CD14-positive monocyte (primary cell): ENCODE measurements around the gene GOLGA6L7. TPM values are rescaled to one million over a fixed set of nuclear protein-coding genes. Genes with fewer than 3 reads are reported as not detected.
"Not testable (repeated sequence)": the region's sequence is repeated elsewhere in the genome, so short reads cannot be mapped to it uniquely, and the experiment has no call there.

Source experiments
- DNase-seq, 3 donors: peaks; one replicate each; pipeline ENCODE4 v3.0.0-alpha.2; 2011 to 2022
- H2AFZ ChIP-seq: 2 replicates; pipeline ENCODE4 v1.6.0; 2012; ENCODE audit warnings: mild to moderate bottlenecking, low read depth, low read length, inconsistent platforms; ENCODE audit not compliant: insufficient read depth, poor library complexity, severe bottlenecking
- H3K27ac ChIP-seq, 2 donors: 1 replicate in 1 of 2; 2 replicates in 1 of 2; pipeline ENCODE4 v1.5.1; 2012 to 2013; ENCODE audit warnings: low read length in 2 of 2, control low read depth in 1 of 2, inconsistent platforms in 1 of 2, low read depth in 1 of 2, mild to moderate bottlenecking in 1 of 2
- H3K27me3 ChIP-seq, 2 donors: one replicate each; pipeline versions ENCODE4 v1.6.0 to v1.6.1; 2011 to 2013; ENCODE audit warnings: low read length in 2 of 2; ENCODE audit not compliant: control insufficient read depth in 2 of 2, insufficient read depth in 2 of 2
- H3K36me3 ChIP-seq, 2 donors: replicated peaks in 1 of 2; 1 replicate in 1 of 2; 2 replicates in 1 of 2; pipeline versions ENCODE4 v1.5.1 to v1.6.1; 2012 to 2013; ENCODE audit warnings: low read length in 2 of 2, control low read depth in 1 of 2, inconsistent platforms in 1 of 2, mild to moderate bottlenecking in 1 of 2; ENCODE audit not compliant: insufficient read depth in 2 of 2, control insufficient read depth in 1 of 2
- H3K4me1 ChIP-seq, 2 donors: 1 replicate in 1 of 2; 2 replicates in 1 of 2; pipeline versions ENCODE4 v1.5.1 to v1.6.1; 2012 to 2013; ENCODE audit warnings: low read length in 2 of 2, control low read depth in 1 of 2, inconsistent platforms in 1 of 2, mild to moderate bottlenecking in 1 of 2, moderate library complexity in 1 of 2; ENCODE audit not compliant: insufficient read depth in 2 of 2, control insufficient read depth in 1 of 2
- H3K4me2 ChIP-seq: replicated peaks from 2 replicates; pipeline ENCODE3; 2012; ENCODE audit warnings: low read length, moderate library complexity, mild to moderate bottlenecking; ENCODE audit not compliant: poor library complexity, severe bottlenecking; ENCODE audit errors: extremely low read depth
- H3K4me3 ChIP-seq, 3 experiments: fragments of 200-600 bp in 1 of 3; sonication (generic) in 1 of 3; replicated peaks in 1 of 3; 1 replicate in 2 of 3; 2 replicates in 1 of 3; pipeline ENCODE4 v1.5.1; 2011 to 2013; ENCODE audit warnings: low read length in 3 of 3, mild to moderate bottlenecking in 3 of 3, control low read depth in 2 of 3, low read depth in 2 of 3, inconsistent platforms in 1 of 3, moderate library complexity in 1 of 3
- H3K79me2 ChIP-seq: 2 replicates; pipeline ENCODE4 v1.6.0; 2012; ENCODE audit warnings: mild to moderate bottlenecking, control low read depth, inconsistent platforms, low read length, moderate library complexity; ENCODE audit not compliant: insufficient read depth
- H3K9ac ChIP-seq: 2 replicates; pipeline ENCODE4 v1.6.0; 2017; ENCODE audit warnings: low read length, mild to moderate bottlenecking; ENCODE audit not compliant: insufficient read depth, poor library complexity, severe bottlenecking
- H3K9me3 ChIP-seq, 2 donors: replicated peaks in 1 of 2; 1 replicate in 1 of 2; 2 replicates in 1 of 2; pipeline versions ENCODE4 v1.5.1 to v1.6.1; 2012 to 2013; ENCODE audit warnings: low read length in 2 of 2, control low read depth in 1 of 2; ENCODE audit not compliant: control insufficient read depth in 1 of 2, insufficient read depth in 1 of 2
- H4K20me1 ChIP-seq: 2 replicates; pipeline ENCODE4 v1.6.0; 2012; ENCODE audit warnings: mild to moderate bottlenecking, low read length, control low read depth, moderate library complexity; ENCODE audit not compliant: insufficient read depth
- H3K27ac Mint-ChIP-seq, 7 donors: one replicate each; pipeline ENCODE4 v1.8.0; 2020; ENCODE audit warnings: mild to moderate bottlenecking in 7 of 7, mixed read lengths in 7 of 7, moderate library complexity in 6 of 7, inconsistent platforms in 2 of 7
- H3K27me3 Mint-ChIP-seq, 3 donors: one replicate each; pipeline ENCODE4 v1.8.0; 2021 to 2022; ENCODE audit warnings: low read depth in 3 of 3, mild to moderate bottlenecking in 3 of 3, mixed read lengths in 3 of 3, moderate library complexity in 3 of 3, inconsistent platforms in 1 of 3
- H3K36me3 Mint-ChIP-seq, 2 donors: one replicate each; pipeline ENCODE4 v1.8.0; 2020; ENCODE audit warnings: mixed read lengths in 2 of 2, inconsistent platforms in 1 of 2, mild to moderate bottlenecking in 1 of 2
- H3K4me1 Mint-ChIP-seq: one replicate; pipeline ENCODE4 v1.8.0; 2020; ENCODE audit warnings: mild to moderate bottlenecking, mixed read lengths
- H3K4me3 Mint-ChIP-seq, 2 donors: one replicate each; pipeline ENCODE4 v1.8.0; 2020; ENCODE audit warnings: mild to moderate bottlenecking in 2 of 2, mixed read lengths in 2 of 2, moderate library complexity in 1 of 2
- H3K9me3 Mint-ChIP-seq, 7 donors: one replicate each; pipeline ENCODE4 v1.8.0; 2020 to 2022; ENCODE audit warnings: mixed read lengths in 7 of 7, mild to moderate bottlenecking in 6 of 7, moderate library complexity in 6 of 7, inconsistent platforms in 2 of 7
- CTCF ChIP-seq: fragments of 200-600 bp; IDR thresholded peaks from one replicate; pipeline ENCODE4 v1.8.0; 2022; ENCODE audit warnings: antibody characterized with exemption, mild to moderate bottlenecking
- WGBS: methylation state at CpG from one replicate; pipeline ENCODE4 v1.1.5; 2013; ENCODE audit warnings: missing lambda C conversion rate; ENCODE audit not compliant: insufficient coverage; 5-methylcytosine and 5-hydroxymethylcytosine counted together
- intact Hi-C, 2 donors: fragments of 100-400 bp; cut with micrococcal nuclease; formaldehyde crosslinking; loops; one replicate each; pipeline versions ENCODE4 v1.15.0 to v1.15.1; 2023
- polyA plus RNA-seq, 3 donors: library from polyadenylated mRNA; depleted of rRNA in 1 of 3; unstranded in 2 of 3; stranded (reverse) in 1 of 3; fragments of 300-500 nt in 2 of 3; fragments of >200 nt in 1 of 3; fragmentation: Illumina TruSeq in 2 of 3; gene quantifications; 1 replicate in 2 of 3; 2 replicates in 1 of 3; pipeline ENCODE4 v1.2.3, GENCODE V29; 2012 to 2021

The GOLGA6L7 gene
- polyA plus RNA-seq, 3 donors = not detected

DNA sequence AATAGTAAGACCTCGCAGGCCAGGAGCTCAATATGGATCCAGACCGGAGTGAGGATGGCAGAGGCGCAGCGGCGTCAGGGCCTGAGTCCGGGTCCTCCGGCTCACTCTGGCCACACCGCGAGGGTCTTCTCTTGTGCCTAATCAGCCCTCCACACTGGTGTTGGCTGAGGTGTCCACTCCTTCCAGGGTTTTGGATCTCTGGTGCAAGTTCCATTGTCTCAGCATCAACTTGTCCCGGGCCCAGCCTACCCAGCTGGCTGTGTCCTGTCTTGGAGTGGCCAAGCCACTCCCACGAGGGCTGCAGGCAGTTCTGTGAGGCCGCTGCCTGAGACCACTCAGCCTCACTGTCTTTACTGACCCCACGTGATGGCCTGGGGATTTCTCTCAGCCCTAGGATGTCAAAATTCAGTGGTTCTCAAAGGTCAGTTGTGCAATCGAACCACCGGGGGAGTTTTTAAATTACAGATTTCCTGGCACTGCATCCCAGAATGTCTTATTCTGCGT is 12.6 kb upstream of the GOLGA6L7 start:
- TF ChIP-seq CTCF = no peak
- Histone ChIP-seq H3K9ac (no peak overlapping the region), H3K36me3 (no peaks in the 10 kb centered on the region), H3K9me3 (no peaks in the 10 kb centered on the region), H3K4me3 (no peak overlapping the region), H4K20me1 (no peaks in the 10 kb centered on the region), H3K27ac (no peak overlapping the region), H3K27me3 (no peaks in the 10 kb centered on the region), H3K79me2 (no peaks in the 10 kb centered on the region), H3K4me2 (no peak overlapping the region), H3K4me1 (peaks cover 0 to 8% of the 10 kb centered on the region in 2 donors), H2AFZ (no peak overlapping the region)
- DNase-seq = peak in 1 of 3 donors; percentile 46
- intact Hi-C loops = no loop called here
- 86% methylated on average over 7 of the region's 16 CpGs for WGBS
- Mint-ChIP-seq H3K36me3 (no peaks in the 10 kb centered on the region), H3K27ac (no peak overlapping the region), H3K4me1 (peaks cover 6% of the 10 kb centered on the region), H3K4me3 (no peak overlapping the region), H3K27me3 (peaks cover 0 to 5% (median 2%) of the 10 kb centered on the region in 3 donors), H3K9me3 (peaks cover 0 to 6% (median 0%) of the 10 kb centered on the region in 7 donors)

GRCh38 chr15:28854578-28854977 is 6.1 kb upstream of the GOLGA6L7 start:
- H3K27me3 Mint-ChIP-seq = not testable (repeated sequence)

DNA sequence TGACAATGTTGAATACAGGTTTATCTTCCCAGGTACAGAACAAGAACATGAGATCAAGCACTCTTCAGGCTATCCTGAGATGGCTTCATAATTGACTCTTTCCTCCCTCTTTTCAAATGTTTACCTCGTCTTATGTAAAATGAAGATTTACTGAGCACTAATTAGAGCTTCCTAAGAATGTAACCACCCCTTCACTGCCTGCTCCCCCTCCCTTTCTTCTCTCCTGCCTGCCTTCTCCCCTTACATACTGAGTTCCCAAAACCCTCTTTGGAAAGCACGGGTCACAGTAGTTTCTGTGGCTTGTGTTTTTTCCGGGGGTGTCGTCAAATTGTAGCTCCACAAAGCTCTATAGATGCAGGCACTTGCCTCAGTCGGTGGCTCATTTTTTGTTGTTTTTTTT is 5.2 kb upstream of the GOLGA6L7 start:
- intact Hi-C loops, H3K27ac ChIP-seq, H3K4me1 ChIP-seq, H3K9me3 ChIP-seq, H3K27ac Mint-ChIP-seq, H2AFZ ChIP-seq, H3K4me3 ChIP-seq, H3K27me3 Mint-ChIP-seq, DNase-seq, H3K9me3 Mint-ChIP-seq, H3K36me3 ChIP-seq, H3K27me3 ChIP-seq, H3K4me3 Mint-ChIP-seq, H3K9ac ChIP-seq, H4K20me1 ChIP-seq, H3K4me1 Mint-ChIP-seq, H3K79me2 ChIP-seq, H3K4me2 ChIP-seq, H3K36me3 Mint-ChIP-seq: not testable (repeated sequence)
- no CpG with 5 or more reads among the region's 5 CpGs for WGBS

More at GRCh38 chr15:28854578-28854977, 6.1 kb upstream of the GOLGA6L7 start:
- H2AFZ ChIP-seq, H3K27ac Mint-ChIP-seq, H3K9ac ChIP-seq, H3K4me1 ChIP-seq, DNase-seq, H3K27ac ChIP-seq, H3K79me2 ChIP-seq, H3K4me1 Mint-ChIP-seq, H3K36me3 ChIP-seq, H3K4me2 ChIP-seq, H3K9me3 ChIP-seq, H4K20me1 ChIP-seq, intact Hi-C loops, H3K36me3 Mint-ChIP-seq, H3K9me3 Mint-ChIP-seq, H3K27me3 ChIP-seq, H3K4me3 ChIP-seq, H3K4me3 Mint-ChIP-seq: not testable (repeated sequence)
- no CpG with 5 or more reads among the region's 2 CpGs for WGBS

GRCh38 chr15:28849766-28850165 is 1.3 kb upstream of the GOLGA6L7 start:
- H3K9me3 ChIP-seq, H2AFZ ChIP-seq, H3K4me3 Mint-ChIP-seq, H3K36me3 ChIP-seq, H3K27me3 ChIP-seq, H3K4me1 ChIP-seq, H3K4me3 ChIP-seq, H3K79me2 ChIP-seq, H3K9me3 Mint-ChIP-seq, H3K4me1 Mint-ChIP-seq, H3K36me3 Mint-ChIP-seq, H3K27ac ChIP-seq, H3K9ac ChIP-seq, DNase-seq, H3K27ac Mint-ChIP-seq, H3K4me2 ChIP-seq, intact Hi-C loops, H3K27me3 Mint-ChIP-seq, H4K20me1 ChIP-seq: not testable (repeated sequence)
- 88% methylated on average over 1 of the region's 31 CpGs for WGBS
